Measurements from ENCODE around the gene MYL3. TPM values are rescaled to one million over a fixed set of nuclear protein-coding genes. Genes with fewer than 3 reads are reported as not detected.

Gene MYL3
- polyA plus RNA-seq, 1 donor from 2014 or later, result 2.1 TPM

DNA sequence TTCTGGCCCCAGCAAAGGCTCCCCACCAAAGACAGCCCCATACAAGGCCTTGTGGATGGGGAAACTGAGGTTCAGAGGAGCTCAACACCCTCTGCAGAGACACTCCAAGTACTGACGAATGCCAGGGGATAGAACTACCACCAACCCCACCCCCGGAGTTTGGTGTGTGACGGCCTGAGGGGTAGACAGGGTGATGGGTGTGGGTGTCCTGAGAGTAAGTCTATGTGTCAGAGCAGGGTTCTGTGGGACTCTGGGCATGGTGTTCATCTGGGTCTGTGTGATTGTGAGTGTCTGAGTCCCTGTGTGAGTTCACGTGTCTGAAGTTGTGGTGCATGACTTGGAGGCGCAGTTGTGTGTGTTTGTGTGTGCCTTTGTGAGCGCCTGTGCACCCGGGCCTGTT is 21.7 kb upstream of the MYL3 start:
- no peaks in the 10 kb centered on the region for H3F3A ChIP-seq (ENCODE audit: insufficient read depth, low read length, poor library complexity, severe bottlenecking)
- peaks cover 45% of the 10 kb centered on the region for H3K27me3 ChIP-seq (ENCODE audit: insufficient read depth, low read depth, low read length)
- H3K79me2 ChIP-seq (replicated peaks; ENCODE audit: insufficient read depth, low read length), result no peaks in the 10 kb centered on the region
- H3K27ac ChIP-seq (ENCODE audit: low read length), result no peak overlapping the region
- no peak for TF ChIP-seq CTCF (IDR thresholded peaks at IDR 0.05; ENCODE audit: poor library complexity, severe bottlenecking)
- no peak for TF ChIP-seq EP300 (conservative IDR thresholded peaks at IDR 0.05; ENCODE audit: poor library complexity, severe bottlenecking)
- TF ChIP-seq POLR2AphosphoS5 (IDR thresholded peaks at IDR 0.05), result no peak
- no peak for TF ChIP-seq REST (IDR thresholded peaks at IDR 0.05; ENCODE audit: borderline replicate concordance)
- TF ChIP-seq MXI1 (conservative IDR thresholded peaks at IDR 0.05; ENCODE audit: poor library complexity, severe bottlenecking), result no peak
- no peak for TF ChIP-seq TAF1 (IDR thresholded peaks at IDR 0.05; ENCODE audit: low read depth)
- no peak for TF ChIP-seq RAD21 (conservative IDR thresholded peaks at IDR 0.05)
- TF ChIP-seq SMC3 (conservative IDR thresholded peaks at IDR 0.05; ENCODE audit: poor library complexity), result no peak
- no peak for TF ChIP-seq EZH2 (IDR thresholded peaks at IDR 0.05; ENCODE audit: borderline replicate concordance, insufficient read depth, low read length, poor library complexity, severe bottlenecking)
- H3K9me3 ChIP-seq (ENCODE audit: low read length), result no peaks in the 10 kb centered on the region
- no peak overlapping the region for H3K4me2 ChIP-seq (ENCODE audit: low read length)
- no peaks in the 10 kb centered on the region for H4K20me1 ChIP-seq (ENCODE audit: insufficient read depth)
- no peaks in the 10 kb centered on the region for H3K36me3 ChIP-seq (ENCODE audit: insufficient read depth, low read length)
- H2AFZ ChIP-seq (ENCODE audit: low read depth, low read length), result no peak overlapping the region
- no peak overlapping the region for H3K4me3 ChIP-seq (ENCODE audit: low read length)
- H3K9ac ChIP-seq (ENCODE audit: low read length), result no peak overlapping the region
- H3K9me2 ChIP-seq (ENCODE audit: insufficient read depth, low read length), result no peaks in the 10 kb centered on the region

GRCh38 chr3:46884427-46884826 is 21.2 kb upstream of the MYL3 start:
- Histone ChIP-seq H2AFZ (ENCODE audit: low read depth, low read length) (no peak overlapping the region), H3K4me3 (ENCODE audit: low read length) (no peak overlapping the region), H3K36me3 (ENCODE audit: insufficient read depth, low read length) (no peaks in the 10 kb centered on the region), H3F3A (ENCODE audit: insufficient read depth, low read length, poor library complexity, severe bottlenecking) (no peaks in the 10 kb centered on the region), H3K4me2 (ENCODE audit: low read length) (no peak overlapping the region), H3K79me2 (replicated peaks; ENCODE audit: insufficient read depth, low read length) (no peaks in the 10 kb centered on the region), H3K27ac (ENCODE audit: low read length) (no peak overlapping the region), H3K9me3 (ENCODE audit: low read length) (no peaks in the 10 kb centered on the region), H3K9me2 (ENCODE audit: insufficient read depth, low read length) (no peaks in the 10 kb centered on the region), H4K20me1 (ENCODE audit: insufficient read depth) (no peaks in the 10 kb centered on the region), H3K27me3 (ENCODE audit: insufficient read depth, low read depth, low read length) (peaks cover 45% of the 10 kb centered on the region), H3K9ac (ENCODE audit: low read length) (no peak overlapping the region)
- TF ChIP-seq REST (IDR thresholded peaks at IDR 0.05; ENCODE audit: borderline replicate concordance) (no peak), EP300 (conservative IDR thresholded peaks at IDR 0.05; ENCODE audit: poor library complexity, severe bottlenecking) (no peak), POLR2AphosphoS5 (IDR thresholded peaks at IDR 0.05) (no peak), MXI1 (conservative IDR thresholded peaks at IDR 0.05; ENCODE audit: poor library complexity, severe bottlenecking) (no peak), SMC3 (conservative IDR thresholded peaks at IDR 0.05; ENCODE audit: poor library complexity) (no peak), CTCF (IDR thresholded peaks at IDR 0.05; ENCODE audit: poor library complexity, severe bottlenecking) (no peak), TAF1 (IDR thresholded peaks at IDR 0.05; ENCODE audit: low read depth) (no peak), EZH2 (IDR thresholded peaks at IDR 0.05; ENCODE audit: borderline replicate concordance, insufficient read depth, low read length, poor library complexity, severe bottlenecking) (no peak), RAD21 (conservative IDR thresholded peaks at IDR 0.05) (no peak)

All from neural cell (in vitro differentiated cells).